SK-N-SH treated with all-trans-retinoic acid at 6 μM for 48 hours (cell line): Measurements from ENCODE around the gene ATP7B.

Source experiments
- ATAC-seq: fragments of 200-7000 bp; cut with Tn5 transposase; 3 replicates; pipeline ENCODE4 v1.9.1; 2020; ENCODE audit warnings: mild to moderate bottlenecking, moderate library complexity
- BACH2 ChIP-seq: fragments of 250-450 bp; sonication (Bioruptor Pico); IDR thresholded peaks from 2 replicates; pipeline ENCODE4 v1.9.0; 2021; ENCODE audit warnings: mild to moderate bottlenecking, borderline replicate concordance
- CREB5 ChIP-seq: fragments of 250-450 bp; sonication (Bioruptor Pico); IDR thresholded peaks from 2 replicates; pipeline ENCODE4 v1.5.1; 2020; ENCODE audit warnings: low read depth, mild to moderate bottlenecking, moderate library complexity
- CSRNP3 ChIP-seq: fragments of 250-450 bp; sonication (Bioruptor Pico); IDR thresholded peaks from 2 replicates; pipeline ENCODE4 v1.5.1; 2021; ENCODE audit warnings: mild to moderate bottlenecking, moderate library complexity
- ISL1 ChIP-seq: fragments of 250-450 bp; sonication (Bioruptor Pico); IDR thresholded peaks from 2 replicates; pipeline ENCODE4 v2.1.2; 2022; ENCODE audit warnings: mild to moderate bottlenecking, moderate library complexity
- PATZ1 ChIP-seq: fragments of 250-450 bp; sonication (Bioruptor Pico); IDR thresholded peaks from 2 replicates; pipeline ENCODE4 v1.8.0; 2020; ENCODE audit warnings: mild to moderate bottlenecking, moderate library complexity, borderline replicate concordance
- POU6F1 ChIP-seq: fragments of 250-450 bp; sonication (Bioruptor Pico); IDR thresholded peaks from 2 replicates; pipeline ENCODE4 v1.8.0; 2021; ENCODE audit warnings: low read depth, mild to moderate bottlenecking, moderate library complexity, borderline replicate concordance
- PPARA ChIP-seq: fragments of 250-450 bp; sonication (Bioruptor Pico); IDR thresholded peaks from 2 replicates; pipeline ENCODE4 v1.5.0; 2020; ENCODE audit warnings: mild to moderate bottlenecking, borderline replicate concordance
- RARB ChIP-seq: fragments of 250-450 bp; sonication (Bioruptor Pico); IDR thresholded peaks from 2 replicates; pipeline ENCODE4 v1.8.0; 2021; ENCODE audit warnings: mild to moderate bottlenecking, moderate library complexity
- TCF4 ChIP-seq: fragments of 250-450 bp; sonication (Bioruptor Pico); IDR thresholded peaks from 2 replicates; pipeline ENCODE4 v1.8.0; 2021; ENCODE audit warnings: mild to moderate bottlenecking, moderate library complexity, borderline replicate concordance
- TOX ChIP-seq: fragments of 250-450 bp; sonication (Bioruptor Pico); IDR thresholded peaks from 2 replicates; pipeline ENCODE4 v1.8.0; 2021; ENCODE audit warnings: mild to moderate bottlenecking, moderate library complexity, borderline replicate concordance
- TSHZ2 ChIP-seq: fragments of 250-450 bp; sonication (Bioruptor Pico); IDR thresholded peaks from 2 replicates; pipeline ENCODE4 v1.5.0; 2020; ENCODE audit warnings: mild to moderate bottlenecking, moderate library complexity
- ZFP3 ChIP-seq: fragments of 250-450 bp; sonication (Bioruptor Pico); IDR thresholded peaks from 2 replicates; pipeline ENCODE4 v1.5.0; 2020; ENCODE audit warnings: mild to moderate bottlenecking, moderate library complexity
- ZFP30 ChIP-seq: fragments of 450-650 bp; formaldehyde crosslinking; IDR thresholded peaks from 2 replicates; pipeline ENCODE4 v1.5.0; 2022; ENCODE audit warnings: mild to moderate bottlenecking, moderate library complexity
- ZNF565 ChIP-seq: fragments of 450-650 bp; formaldehyde crosslinking; conservative IDR thresholded peaks from 2 replicates; pipeline ENCODE4 v1.5.0; 2020; ENCODE audit warnings: low read depth, mild to moderate bottlenecking, moderate library complexity
- ZNF70 ChIP-seq: fragments of 450-650 bp; formaldehyde crosslinking; IDR thresholded peaks from 2 replicates; pipeline ENCODE4 v1.5.0; 2020; ENCODE audit warnings: mild to moderate bottlenecking, moderate library complexity

Gene ATP7B

GRCh38 chr13:51931606-51932005 lies 79.6 kb downstream of the ATP7B start (continued):
- TF ChIP-seq PATZ1 (CRISPR knock-in tag): no peak

GRCh38 chr13:51929699-51930098 lies 81.6 kb downstream of the ATP7B start:
- TF ChIP-seq TSHZ2 (CRISPR knock-in tag) (no peak), ZFP3 (CRISPR knock-in tag) (no peak)
- TF ChIP-seq, all 23 proteins: peak for 0
- no peak for ATAC-seq

GRCh38 chr13:51928231-51928630 lies 83.0 kb downstream of the ATP7B start:
- TF ChIP-seq CSRNP3 (CRISPR knock-in tag) (no peak), RARB (CRISPR knock-in tag) (no peak), ZNF565 (CRISPR knock-in tag) (no peak), ZNF70 (no peak), ISL1 (no peak), TOX (CRISPR knock-in tag) (no peak), ZFP3 (CRISPR knock-in tag) (no peak), CREB5 (CRISPR knock-in tag) (no peak), ZFP30 (CRISPR knock-in tag) (no peak)
- no peak for ATAC-seq

- no peak for TF ChIP-seq TCF4 (CRISPR knock-in tag)
- TF ChIP-seq TOX (CRISPR knock-in tag): no peak
- TF ChIP-seq BACH2 (CRISPR knock-in tag): no peak
- no peak for TF ChIP-seq PPARA (CRISPR knock-in tag)
- no peak for TF ChIP-seq ISL1
- TF ChIP-seq ZFP3 (CRISPR knock-in tag): no peak
- no peak for TF ChIP-seq ZFP30 (CRISPR knock-in tag)
- no peak for TF ChIP-seq POU6F1 (CRISPR knock-in tag)
- TF ChIP-seq ZNF70: no peak
- no peak for TF ChIP-seq CSRNP3 (CRISPR knock-in tag)
- TF ChIP-seq ZNF565 (CRISPR knock-in tag): no peak
- TF ChIP-seq CREB5 (CRISPR knock-in tag): no peak
- no peak for ATAC-seq
These were observed 84.1 kb downstream of the ATP7B start for GRCh38 chr13:51927129-51927528.
